Glutamatergic neuron (in vitro differentiated cells): ENCODE data around the gene EYS. TPM values are rescaled to one million over a fixed set of nuclear protein-coding genes. Genes with fewer than 3 reads are reported as not detected.

Experiments used
- DNase-seq: peaks from one replicate; pipeline ENCODE4 v3.0.0; 2022
- H3K27ac Mint-ChIP-seq: one replicate; pipeline ENCODE4 v1.8.0; 2020; ENCODE audit warnings: mild to moderate bottlenecking, mixed read lengths, inconsistent platforms; ENCODE audit not compliant: unreplicated experiment
- H3K27me3 Mint-ChIP-seq: one replicate; pipeline ENCODE4 v1.8.0; 2020; ENCODE audit warnings: mild to moderate bottlenecking, moderate library complexity, mixed read lengths, inconsistent platforms; ENCODE audit not compliant: unreplicated experiment
- H3K36me3 Mint-ChIP-seq: one replicate; pipeline ENCODE4 v1.8.0; 2020; ENCODE audit warnings: mild to moderate bottlenecking, mixed read lengths, inconsistent platforms; ENCODE audit not compliant: unreplicated experiment
- H3K4me1 Mint-ChIP-seq: one replicate; pipeline ENCODE4 v1.8.0; 2020; ENCODE audit warnings: mild to moderate bottlenecking, low read depth, mixed read lengths, inconsistent platforms; ENCODE audit not compliant: unreplicated experiment
- H3K4me3 Mint-ChIP-seq: one replicate; pipeline ENCODE4 v1.8.0; 2020; ENCODE audit warnings: mild to moderate bottlenecking, mixed read lengths, inconsistent platforms; ENCODE audit not compliant: unreplicated experiment
- H3K9me3 Mint-ChIP-seq: one replicate; pipeline ENCODE4 v1.8.0; 2020; ENCODE audit warnings: mild to moderate bottlenecking, moderate library complexity, mixed read lengths, inconsistent platforms; ENCODE audit not compliant: unreplicated experiment
- total RNA-seq: library from RNA; stranded (reverse); fragmentation: NEBNext Ultra II Directional; extraction: Animal tissue kit (Norgen Biotek cat#: 25700); gene quantifications from one replicate; pipeline ENCODE4 v1.2.1, GENCODE V29; 2021; ENCODE audit not compliant: unreplicated experiment
- TF ChIP-seq, protein P1 (sequence below): fragments of 200-600 bp; sonication (generic); IDR thresholded peaks from one replicate; pipeline ENCODE4 v1.5.0; 2021; ENCODE audit not compliant: partially characterized antibody, unreplicated experiment

EYS gene
- total RNA-seq, 1 donor from 2014 or later, result 13.2 TPM

DNA sequence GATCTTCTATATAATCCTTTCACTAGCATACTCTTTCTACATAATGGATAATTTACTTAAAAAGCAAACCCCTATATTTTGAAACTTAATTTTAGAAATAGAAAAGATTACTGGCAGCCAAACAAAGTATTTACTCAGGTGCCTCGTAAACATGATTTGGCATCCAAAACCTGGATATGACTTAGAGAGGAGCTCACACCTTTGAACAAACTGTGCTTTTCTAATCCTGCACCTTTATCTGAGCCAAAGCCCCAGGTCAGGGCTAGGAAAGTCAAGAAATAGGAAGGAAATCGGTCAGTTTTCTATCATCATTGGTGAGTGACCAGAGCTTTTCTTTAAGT lies 1900.5 kb downstream of the EYS start:
- Mint-ChIP-seq H3K27ac (no peak overlapping the region), H3K4me3 (no peak overlapping the region), H3K36me3 (no peaks in the 10 kb centered on the region), H3K9me3 (no peaks in the 10 kb centered on the region), H3K4me1 (peaks cover 20% of the 10 kb centered on the region), H3K27me3 (no peaks in the 10 kb centered on the region)
- TF ChIP-seq, protein P1, sequence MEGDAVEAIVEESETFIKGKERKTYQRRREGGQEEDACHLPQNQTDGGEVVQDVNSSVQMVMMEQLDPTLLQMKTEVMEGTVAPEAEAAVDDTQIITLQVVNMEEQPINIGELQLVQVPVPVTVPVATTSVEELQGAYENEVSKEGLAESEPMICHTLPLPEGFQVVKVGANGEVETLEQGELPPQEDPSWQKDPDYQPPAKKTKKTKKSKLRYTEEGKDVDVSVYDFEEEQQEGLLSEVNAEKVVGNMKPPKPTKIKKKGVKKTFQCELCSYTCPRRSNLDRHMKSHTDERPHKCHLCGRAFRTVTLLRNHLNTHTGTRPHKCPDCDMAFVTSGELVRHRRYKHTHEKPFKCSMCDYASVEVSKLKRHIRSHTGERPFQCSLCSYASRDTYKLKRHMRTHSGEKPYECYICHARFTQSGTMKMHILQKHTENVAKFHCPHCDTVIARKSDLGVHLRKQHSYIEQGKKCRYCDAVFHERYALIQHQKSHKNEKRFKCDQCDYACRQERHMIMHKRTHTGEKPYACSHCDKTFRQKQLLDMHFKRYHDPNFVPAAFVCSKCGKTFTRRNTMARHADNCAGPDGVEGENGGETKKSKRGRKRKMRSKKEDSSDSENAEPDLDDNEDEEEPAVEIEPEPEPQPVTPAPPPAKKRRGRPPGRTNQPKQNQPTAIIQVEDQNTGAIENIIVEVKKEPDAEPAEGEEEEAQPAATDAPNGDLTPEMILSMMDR, result no peak
- no peak for DNase-seq

DNA sequence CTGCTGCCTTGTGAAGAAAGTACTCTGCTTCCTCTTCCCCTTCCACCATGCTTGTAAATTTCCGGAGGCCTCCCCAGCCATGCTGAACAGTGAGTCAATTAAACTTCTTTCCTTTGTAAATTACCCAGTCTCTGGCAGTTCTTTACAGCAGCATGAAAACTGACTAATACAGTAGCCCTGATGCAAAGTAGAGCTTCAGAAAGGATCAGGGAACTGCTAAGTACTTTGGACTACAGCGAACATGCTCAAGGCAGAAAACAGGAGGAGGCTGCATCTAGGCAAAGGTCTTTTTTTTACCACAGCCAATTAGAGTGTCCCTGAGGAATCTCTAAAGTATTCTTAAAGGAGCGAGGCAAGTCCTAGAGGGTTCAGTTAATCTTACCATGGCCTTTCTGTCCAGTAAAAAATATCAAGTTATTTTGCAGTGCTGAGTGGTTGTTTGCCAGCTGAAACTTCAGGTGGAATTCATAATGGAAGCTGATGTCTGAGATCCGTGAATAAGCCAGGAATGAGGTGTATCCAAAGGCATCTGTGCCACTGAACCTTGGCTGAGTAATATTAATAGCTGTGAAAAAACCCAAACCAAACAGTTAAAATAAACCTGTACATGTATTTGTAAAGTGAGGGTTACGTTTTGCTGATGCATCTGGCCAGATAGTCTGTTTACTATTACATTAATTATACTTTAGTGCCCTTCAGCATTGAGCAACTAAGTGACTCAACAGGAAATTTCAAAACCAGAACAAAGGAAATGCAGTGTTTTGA lies 1901.0 kb downstream of the EYS start:
- Mint-ChIP-seq H3K4me1 (peaks cover 20% of the 10 kb centered on the region), H3K27me3 (no peaks in the 10 kb centered on the region), H3K4me3 (peak overlapping the region; percentile 1), H3K9me3 (no peaks in the 10 kb centered on the region), H3K36me3 (no peaks in the 10 kb centered on the region), H3K27ac (peak overlapping the region; percentile 10)
- DNase-seq, result no peak
- TF ChIP-seq, protein P1, result no peak

DNA sequence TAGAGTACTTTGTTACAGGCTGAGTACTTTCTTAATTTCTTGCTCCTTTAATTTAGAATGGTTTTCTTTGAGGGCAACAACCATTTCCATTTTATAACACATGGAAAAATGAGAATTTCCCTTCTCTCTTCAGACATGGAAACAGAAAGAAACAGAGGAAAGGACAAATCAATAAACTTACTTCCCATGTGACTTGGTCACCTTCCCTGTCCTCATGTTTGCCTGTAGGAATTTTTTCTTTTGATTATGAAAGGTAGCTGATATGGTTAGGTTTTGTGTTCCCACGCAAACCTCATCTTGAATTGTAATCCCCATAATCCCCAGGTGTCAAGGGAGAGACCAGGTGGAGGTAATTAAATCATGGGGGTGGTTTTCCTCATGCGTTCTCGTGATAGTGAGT lies 1901.7 kb downstream of the EYS start:
- DNase-seq, result no peak
- Mint-ChIP-seq H3K4me1 (peaks cover 20% of the 10 kb centered on the region), H3K9me3 (no peaks in the 10 kb centered on the region), H3K36me3 (no peaks in the 10 kb centered on the region), H3K4me3 (peak overlapping the region; percentile 1), H3K27me3 (no peaks in the 10 kb centered on the region), H3K27ac (no peak overlapping the region)
- TF ChIP-seq, protein P1, result no peak

DNA sequence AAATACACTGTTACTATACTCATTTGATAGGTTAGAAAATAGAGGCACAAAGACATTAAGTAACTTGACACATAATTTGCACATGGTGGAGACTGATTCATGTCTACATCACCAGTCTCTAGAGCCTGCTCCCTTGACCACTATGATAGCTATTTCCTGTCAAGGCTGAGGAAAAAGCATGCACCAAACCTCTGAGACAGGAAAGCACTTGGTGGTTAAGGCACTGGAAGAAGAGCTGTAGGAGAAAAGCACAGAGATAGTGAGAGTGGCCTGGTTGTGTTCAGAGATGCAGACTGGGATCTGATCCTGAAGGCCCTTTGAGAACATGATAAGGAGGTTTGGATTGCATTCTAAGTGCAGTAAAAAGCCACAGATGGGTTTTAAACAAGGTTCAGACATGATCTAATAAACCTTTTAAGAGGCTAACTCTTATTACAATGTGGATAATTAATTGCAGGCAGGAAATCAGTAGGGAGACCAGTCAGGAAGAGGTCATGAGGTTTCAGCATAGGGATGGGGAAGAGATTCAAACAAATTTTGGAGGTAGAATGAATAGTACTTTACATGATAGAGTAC lies 1902.6 kb downstream of the EYS start:
- Mint-ChIP-seq H3K9me3 (no peaks in the 10 kb centered on the region), H3K27ac (peak overlapping the region; percentile 23), H3K36me3 (no peaks in the 10 kb centered on the region), H3K4me3 (peak overlapping the region; percentile 9), H3K27me3 (no peaks in the 10 kb centered on the region), H3K4me1 (peaks cover 20% of the 10 kb centered on the region)
- no peak for DNase-seq
- TF ChIP-seq, protein P1, result no peak

DNA sequence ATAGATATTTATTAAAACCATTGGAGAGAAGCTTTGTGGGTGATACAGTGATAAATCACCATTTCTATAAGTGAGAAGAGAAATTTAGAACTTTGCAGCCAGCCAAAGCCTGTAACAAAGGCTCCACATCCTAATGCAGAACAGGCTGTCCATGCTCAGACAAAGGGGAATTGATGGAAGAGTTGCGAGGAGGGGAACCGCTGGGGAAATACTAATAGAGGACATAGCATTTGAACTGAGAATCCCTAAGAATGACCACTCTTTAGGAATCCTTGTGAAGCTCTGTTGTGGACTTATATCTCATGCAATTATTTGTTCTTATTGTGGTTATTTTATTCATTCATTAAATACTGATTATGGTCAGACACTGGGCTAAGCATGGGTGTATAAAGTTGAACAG lies 1903.7 kb downstream of the EYS start:
- TF ChIP-seq, protein P1, result no peak
- no peaks in the 10 kb centered on the region for H3K27me3 Mint-ChIP-seq
- no peak for DNase-seq
- H3K27ac Mint-ChIP-seq, result no peak overlapping the region
- no peaks in the 10 kb centered on the region for H3K36me3 Mint-ChIP-seq
- H3K4me3 Mint-ChIP-seq, result no peak overlapping the region
- peaks cover 22% of the 10 kb centered on the region for H3K4me1 Mint-ChIP-seq
- H3K9me3 Mint-ChIP-seq, result no peaks in the 10 kb centered on the region
